ENCODE measurements around the gene SIN3B.

SIN3B gene

GRCh38 chr19:16829822-16830289, 658 bp downstream of the SIN3B start:
- DNase-seq, result no peak

- no peak for DNase-seq
Observed at GRCh38 chr19:16830679-16831078, 1.5 kb downstream of the SIN3B start.

- DNase-seq, result no peak
Observed at GRCh38 chr19:16831531-16831930, 2.3 kb downstream of the SIN3B start.

- DNase-seq, result no peak
Observed at GRCh38 chr19:16834747-16835146, 5.5 kb downstream of the SIN3B start.

- no peak for DNase-seq
Observed at GRCh38 chr19:16836115-16837034, 7.2 kb downstream of the SIN3B start.

GRCh38 chr19:16837035-16837362, 7.8 kb downstream of the SIN3B start:
- DNase-seq, result no peak

- no peak for DNase-seq
Observed at GRCh38 chr19:16841391-16841926, 12.3 kb downstream of the SIN3B start.

- no peak for DNase-seq
Observed at GRCh38 chr19:16846901-16847300, 17.7 kb downstream of the SIN3B start.

GRCh38 chr19:16847430-16847829, 18.2 kb downstream of the SIN3B start:
- no peak for DNase-seq

GRCh38 chr19:16849168-16849567, 20.0 kb downstream of the SIN3B start:
- DNase-seq, result no peak

- no peak for DNase-seq
Observed at GRCh38 chr19:16850133-16850532, 20.9 kb downstream of the SIN3B start.

- DNase-seq, result no peak
Observed at GRCh38 chr19:16851031-16851712, 22.0 kb downstream of the SIN3B start.

GRCh38 chr19:16853066-16853465, 23.9 kb downstream of the SIN3B start:
- DNase-seq, result no peak

GRCh38 chr19:16856091-16856490, 26.9 kb downstream of the SIN3B start:
- no peak for DNase-seq

- DNase-seq, result no peak
Observed at GRCh38 chr19:16859626-16860025, 30.4 kb downstream of the SIN3B start.

GRCh38 chr19:16860118-16860517, 30.9 kb downstream of the SIN3B start:
- no peak for DNase-seq

- DNase-seq, result no peak
Observed at GRCh38 chr19:16861011-16861410, 31.8 kb downstream of the SIN3B start.

- no peak for DNase-seq
Observed at GRCh38 chr19:16861834-16862233, 32.6 kb downstream of the SIN3B start.

GRCh38 chr19:16862826-16863415, 33.7 kb downstream of the SIN3B start:
- no peak for DNase-seq

- no peak for DNase-seq
Observed at GRCh38 chr19:16867211-16867610, 38.0 kb downstream of the SIN3B start.

- DNase-seq, result no peak
Observed at GRCh38 chr19:16868423-16869130, 39.4 kb downstream of the SIN3B start.

- DNase-seq, result no peak
Observed at GRCh38 chr19:16869331-16869972, 40.3 kb downstream of the SIN3B start.
